Breast epithelium (tissue), 3 donors: ENCODE data around the gene KIF1C. TPM values are rescaled to one million over a fixed set of nuclear protein-coding genes. Genes with fewer than 3 reads are reported as not detected.

ENCODE experiments used
- total RNA-seq, 3 donors: library from RNA; depleted of rRNA; stranded (reverse); fragments of >200 nt; gene quantifications; one replicate each; pipeline ENCODE4 v1.1.0, GENCODE V29; 2016

The KIF1C gene
- total RNA-seq, 3 donors from 2014 or later, result 37.5 to 88.5 (median 50.5) TPM

Other genes with a start within 250 kb of the KIF1C start
- not detected for gene TM4SF5, start 226.1 kb upstream of the KIF1C start, total RNA-seq
- 1 to 10 TPM in 2 of 3 donors, under 1 TPM in 1; 0.98 to 5.0 (median 2.6) TPM for gene VMO1, start 211.6 kb upstream of the KIF1C start, total RNA-seq
- gene GLTPD2, start 209.0 kb upstream of the KIF1C start, total RNA-seq, result not detected
- 100 to 1,000 TPM; 133 to 183 (median 164) TPM for gene PSMB6, start 201.8 kb upstream of the KIF1C start, total RNA-seq
- 10 to 100 TPM; 17.1 to 40.6 (median 30.3) TPM for gene PLD2, start 190.8 kb upstream of the KIF1C start, total RNA-seq
- gene MINK1, start 164.6 kb upstream of the KIF1C start, total RNA-seq, result 10 to 100 TPM; 25.9 to 58.7 (median 42.0) TPM
- 10 to 100 TPM in 1 of 3 donors, 1 to 10 TPM in 1, not detected in 1; 3.9 to 10.5 TPM for gene C17orf107, start 98.4 kb upstream of the KIF1C start, total RNA-seq
- 1 to 10 TPM in 1 of 3 donors, under 1 TPM in 2; 0.16 to 2.0 (median 0.73) TPM for gene CHRNE, start 94.9 kb upstream of the KIF1C start, total RNA-seq
- gene GP1BA, start 65.7 kb upstream of the KIF1C start, total RNA-seq, result not detected
- 10 to 100 TPM; 38.8 to 48.5 (median 42.6) TPM for gene SLC25A11, start 57.9 kb upstream of the KIF1C start, total RNA-seq
- 10 to 100 TPM; 38.3 to 49.0 (median 38.7) TPM for gene RNF167, start 57.7 kb upstream of the KIF1C start, total RNA-seq
- gene PFN1, start 49.4 kb upstream of the KIF1C start, total RNA-seq, result 100 to 1,000 TPM; 290 to 487 (median 379) TPM
- gene ENO3, start 46.8 kb upstream of the KIF1C start, total RNA-seq, result 1 to 10 TPM; 1.6 to 4.6 (median 3.1) TPM
- 10 to 100 TPM; 42.6 to 57.8 (median 55.2) TPM for gene SPAG7, start 30.1 kb upstream of the KIF1C start, total RNA-seq
- gene CAMTA2, start 10.3 kb upstream of the KIF1C start, total RNA-seq, result 10 to 100 TPM; 11.0 to 17.7 (median 13.5) TPM
- gene INCA1, start 428 bp upstream of the KIF1C start, total RNA-seq, result 1 to 10 TPM in 2 of 3 donors, under 1 TPM in 1; 0.66 to 2.9 (median 1.9) TPM
- gene SLC52A1, start 37.5 kb downstream of the KIF1C start, total RNA-seq, result under 1 TPM; 0.29 to 0.98 (median 0.32) TPM
- gene ZFP3, start 80.5 kb downstream of the KIF1C start, total RNA-seq, result 1 to 10 TPM; 3.7 to 8.8 (median 4.9) TPM
- 10 to 100 TPM in 1 of 3 donors, 1 to 10 TPM in 2; 5.1 to 13.8 (median 9.2) TPM for gene ZNF232, start 113.9 kb downstream of the KIF1C start, total RNA-seq
- gene USP6, start 118.1 kb downstream of the KIF1C start, total RNA-seq, result under 1 TPM; 0.16 to 0.44 (median 0.33) TPM
- 10 to 100 TPM in 2 of 3 donors, 1 to 10 TPM in 1; 9.4 to 27.7 (median 22.6) TPM for gene ZNF594, start 193.9 kb downstream of the KIF1C start, total RNA-seq
- gene SCIMP, start 236.9 kb downstream of the KIF1C start, total RNA-seq, result 1 to 10 TPM; 1.3 to 5.6 (median 4.7) TPM